Prostate gland (tissue), 2 donors: ENCODE results near the gene TRIM25. TPM values are rescaled to one million over a fixed set of nuclear protein-coding genes. Genes with fewer than 3 reads are reported as not detected.

Source experiments
- DNase-seq: peaks from one replicate; pipeline ENCODE4 v3.0.0-alpha.2; 2019; ENCODE audit warnings: low spot score
- H3K27ac ChIP-seq, 2 donors: fragments of 200-600 bp; sonication (generic); 2 replicates each; pipeline ENCODE4 v1.5.1; 2017 to 2019
- H3K27me3 ChIP-seq: fragments of 200-600 bp; sonication (generic); replicated peaks from 2 replicates; pipeline ENCODE4 v1.5.1; 2019; ENCODE audit not compliant: insufficient read depth
- H3K36me3 ChIP-seq, 2 donors: fragments of 200-600 bp; sonication (generic); 1 replicate in 1 of 2; 2 replicates in 1 of 2; pipeline versions ENCODE4 v1.5.1 to v1.8.1; 2017 to 2019
- H3K4me1 ChIP-seq: fragments of 200-600 bp; sonication (generic); replicated peaks from 2 replicates; pipeline ENCODE4 v1.5.1; 2019
- H3K4me3 ChIP-seq, 2 donors: fragments of 200-600 bp; sonication (generic); 2 replicates each; pipeline ENCODE4 v1.5.1; 2017 to 2019
- H3K9me3 ChIP-seq: fragments of 200-600 bp; sonication (generic); 2 replicates; pipeline ENCODE4 v1.5.1; 2017
- POLR2A ChIP-seq: fragments of 450-650 bp; IDR thresholded peaks from one replicate; pipeline ENCODE4 v1.6.1; 2016; ENCODE audit warnings: antibody characterized with exemption, mild to moderate bottlenecking
- POLR2AphosphoS5 ChIP-seq: sonication (generic); formaldehyde crosslinking; IDR thresholded peaks from one replicate; pipeline ENCODE4 v1.6.1; 2017; ENCODE audit warnings: antibody characterized with exemption
- WGBS: methylation state at CpG from one replicate; pipeline ENCODE4 v1.1.5; 2018; 5-methylcytosine and 5-hydroxymethylcytosine counted together
- intact Hi-C: fragments of 100-400 bp; cut with DNase I; formaldehyde crosslinking; loops from one replicate; pipeline ENCODE4 v1.14.2; 2022
- total RNA-seq, 2 donors: library from RNA; depleted of rRNA; stranded (reverse); fragments of >200 nt; gene quantifications; one replicate each; pipeline ENCODE4 v1.1.0, GENCODE V29; 2016
- TF ChIP-seq, protein P1 (sequence below), 4 experiments: fragments of 200-600 bp in 2 of 4; fragments of 450-650 bp in 2 of 4; sonication (generic) in 2 of 4; IDR thresholded peaks; 1 replicate in 3 of 4; 2 replicates in 1 of 4; pipeline ENCODE4 v1.5.1; 2016 to 2019; ENCODE audit warnings: antibody characterized with exemption in 4 of 4, mild to moderate bottlenecking in 2 of 4, moderate library complexity in 2 of 4

Gene TRIM25
- total RNA-seq, 2 donors from 2014 or later: 28.7 to 49.0 TPM

DNA sequence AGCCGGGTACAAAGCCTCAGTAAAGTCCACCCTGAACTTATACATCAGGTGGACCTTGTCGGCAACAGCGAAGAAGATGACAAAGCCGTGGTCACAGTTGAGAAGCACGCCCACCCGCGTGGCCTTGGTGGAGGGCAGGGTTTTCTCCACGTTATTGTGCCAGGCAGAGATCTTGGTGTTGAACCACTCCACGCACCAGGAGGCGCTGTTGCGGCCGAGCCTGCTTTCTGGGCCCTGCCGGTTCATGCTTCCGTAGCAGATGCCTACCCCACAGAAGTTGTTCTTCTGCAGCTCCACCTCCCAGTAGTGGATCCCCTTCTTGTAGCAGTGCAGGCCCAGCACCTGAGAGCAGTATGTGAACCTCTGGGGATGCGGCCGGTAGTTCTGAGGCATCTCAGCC lies 22.1 kb downstream of the TRIM25 start:
- no peaks in the 10 kb centered on the region for H3K4me1 ChIP-seq
- no peak for TF ChIP-seq POLR2AphosphoS5
- TF ChIP-seq, protein P1, sequence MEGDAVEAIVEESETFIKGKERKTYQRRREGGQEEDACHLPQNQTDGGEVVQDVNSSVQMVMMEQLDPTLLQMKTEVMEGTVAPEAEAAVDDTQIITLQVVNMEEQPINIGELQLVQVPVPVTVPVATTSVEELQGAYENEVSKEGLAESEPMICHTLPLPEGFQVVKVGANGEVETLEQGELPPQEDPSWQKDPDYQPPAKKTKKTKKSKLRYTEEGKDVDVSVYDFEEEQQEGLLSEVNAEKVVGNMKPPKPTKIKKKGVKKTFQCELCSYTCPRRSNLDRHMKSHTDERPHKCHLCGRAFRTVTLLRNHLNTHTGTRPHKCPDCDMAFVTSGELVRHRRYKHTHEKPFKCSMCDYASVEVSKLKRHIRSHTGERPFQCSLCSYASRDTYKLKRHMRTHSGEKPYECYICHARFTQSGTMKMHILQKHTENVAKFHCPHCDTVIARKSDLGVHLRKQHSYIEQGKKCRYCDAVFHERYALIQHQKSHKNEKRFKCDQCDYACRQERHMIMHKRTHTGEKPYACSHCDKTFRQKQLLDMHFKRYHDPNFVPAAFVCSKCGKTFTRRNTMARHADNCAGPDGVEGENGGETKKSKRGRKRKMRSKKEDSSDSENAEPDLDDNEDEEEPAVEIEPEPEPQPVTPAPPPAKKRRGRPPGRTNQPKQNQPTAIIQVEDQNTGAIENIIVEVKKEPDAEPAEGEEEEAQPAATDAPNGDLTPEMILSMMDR (IDR thresholded peaks at IDR 0.05): peak in 3 of 4 experiments; percentile 29 to 38 (median 35)
- no peak overlapping the region for H3K27ac ChIP-seq
- H3K27me3 ChIP-seq: no peaks in the 10 kb centered on the region
- peaks cover 0 to 2% of the 10 kb centered on the region in 2 donors for H3K36me3 ChIP-seq
- WGBS: 78% methylated on average over 16 of the region's 16 CpGs
- H3K9me3 ChIP-seq: no peaks in the 10 kb centered on the region
- no peak overlapping the region for H3K4me3 ChIP-seq
- intact Hi-C loops: no loop called here
- DNase-seq: no peak

DNA sequence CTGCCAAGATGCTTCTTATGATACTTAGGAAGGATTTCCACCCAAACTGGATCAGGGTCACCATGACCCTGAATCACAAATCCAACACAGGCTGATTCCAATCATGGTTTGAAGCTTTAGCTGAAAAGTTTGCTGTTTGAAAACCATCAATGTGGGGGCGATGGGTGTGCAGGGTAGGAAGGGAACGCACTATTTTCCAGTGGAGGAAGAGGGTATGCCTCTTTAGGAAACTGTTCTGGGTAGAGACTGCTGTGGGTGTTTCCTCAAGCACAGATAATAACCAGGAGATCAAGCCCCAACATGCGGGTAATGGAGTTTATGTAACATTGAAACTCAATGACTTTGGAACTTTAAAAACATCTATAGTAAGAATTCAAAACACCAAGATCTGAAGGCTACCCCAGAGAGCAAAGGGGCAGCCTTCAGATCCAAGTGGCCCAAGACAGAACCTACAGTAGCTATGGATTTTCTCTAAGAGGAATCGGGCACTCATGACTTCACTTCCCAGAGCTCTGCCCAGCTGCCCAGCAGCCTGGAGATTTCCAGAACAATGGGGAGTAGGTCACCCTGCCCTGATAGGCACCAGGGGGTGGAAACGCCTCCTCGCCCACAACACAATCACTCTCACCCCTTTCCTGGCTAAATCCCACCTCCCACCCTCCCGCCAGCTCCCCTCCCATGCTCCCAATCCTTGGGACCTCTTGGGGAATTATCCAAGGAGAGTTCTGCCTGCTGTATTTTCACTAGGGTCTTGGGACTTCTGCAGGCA lies 22.8 kb downstream of the TRIM25 start:
- no peak for DNase-seq
- no peak for TF ChIP-seq POLR2A
- 76% methylated on average over 7 of the region's 7 CpGs for WGBS
- H3K27me3 ChIP-seq: no peaks in the 10 kb centered on the region
- H3K4me1 ChIP-seq: no peaks in the 10 kb centered on the region
- intact Hi-C loops: no loop called here
- H3K4me3 ChIP-seq: no peak overlapping the region
- H3K9me3 ChIP-seq: no peaks in the 10 kb centered on the region
- H3K27ac ChIP-seq: no peak overlapping the region
- peaks cover 0 to 2% of the 10 kb centered on the region in 2 donors for H3K36me3 ChIP-seq

DNA sequence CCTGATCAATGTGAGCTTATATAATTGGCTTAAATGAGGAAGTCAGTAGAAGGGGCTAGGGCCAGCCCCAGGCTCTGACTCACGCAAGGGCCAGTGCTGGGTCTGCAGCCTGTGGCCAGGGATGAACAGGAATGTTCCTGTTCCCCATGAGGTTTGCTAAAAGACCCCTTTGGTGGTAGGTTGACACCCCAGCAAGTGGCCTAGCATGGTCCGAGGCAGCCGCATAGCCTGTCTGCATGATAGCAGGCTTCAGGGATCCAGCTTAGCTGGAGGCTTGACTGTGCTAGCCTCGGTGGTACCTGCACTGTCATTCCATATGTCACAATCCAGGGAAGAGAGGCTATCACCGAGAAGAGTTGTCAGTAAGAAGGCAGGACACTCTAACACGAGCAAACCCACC lies 23.5 kb downstream of the TRIM25 start:
- whole genome bisulfite sequencing: 93% methylated on average over 6 of the region's 6 CpGs
- Histone ChIP-seq H3K27ac (no peak overlapping the region), H3K27me3 (no peaks in the 10 kb centered on the region), H3K4me1 (no peaks in the 10 kb centered on the region), H3K9me3 (no peaks in the 10 kb centered on the region), H3K4me3 (no peak overlapping the region), H3K36me3 (peaks cover 0 to 2% of the 10 kb centered on the region in 2 donors)
- intact Hi-C loops: no loop called here
- no peak for DNase-seq
- TF ChIP-seq POLR2A (no peak), POLR2AphosphoS5 (no peak)
- TF ChIP-seq, protein P1 (IDR thresholded peaks at IDR 0.05): no peak

DNA sequence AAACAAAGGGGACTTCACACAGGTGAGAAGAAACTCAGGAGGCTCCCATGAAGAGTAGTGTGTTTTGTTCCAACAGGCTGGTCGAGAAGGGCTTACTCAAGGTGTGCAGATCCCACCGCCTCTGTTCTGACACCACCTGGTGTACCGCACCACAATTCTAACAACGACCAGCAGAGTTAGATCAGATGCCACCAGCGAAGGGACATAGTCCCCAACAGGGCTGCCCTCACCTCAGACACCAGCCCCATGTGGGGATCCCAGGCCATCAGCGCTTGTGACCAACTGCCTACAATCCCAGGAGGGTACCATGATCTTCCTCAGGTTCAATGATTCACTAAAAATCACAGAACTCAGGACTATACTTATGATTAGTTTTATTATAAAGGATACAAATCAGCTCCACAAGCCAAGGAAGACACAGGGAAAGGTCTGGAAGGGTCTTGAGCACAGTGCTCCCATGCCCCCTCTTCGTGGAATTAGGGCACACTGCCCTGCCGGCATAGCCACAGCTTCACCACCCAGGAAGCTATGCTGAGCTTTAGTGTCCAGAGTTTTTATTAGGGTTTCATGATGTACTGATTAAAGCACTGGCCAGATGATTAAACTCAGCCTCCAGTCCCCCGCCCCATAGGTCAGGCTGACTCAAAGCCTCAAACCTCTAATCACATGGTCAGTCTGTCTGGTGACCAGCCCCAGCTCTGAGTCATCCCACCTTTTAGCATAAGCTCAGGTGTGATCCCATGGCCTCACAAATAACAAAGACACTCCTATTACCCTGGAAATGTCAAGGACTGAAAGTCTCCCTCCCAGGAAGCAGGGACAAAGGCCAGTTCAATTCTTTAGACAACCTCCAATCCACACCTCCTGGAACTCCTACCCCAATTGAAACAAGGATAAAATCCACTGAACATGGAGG lies 26.0 kb downstream of the TRIM25 start:
- no peak for DNase-seq
- no peaks in the 10 kb centered on the region for H3K4me1 ChIP-seq
- intact Hi-C loops: no loop called here
- H3K9me3 ChIP-seq: no peaks in the 10 kb centered on the region
- H3K36me3 ChIP-seq: no peaks in the 10 kb centered on the region
- TF ChIP-seq, protein P1 (IDR thresholded peaks at IDR 0.05): no peak
- TF ChIP-seq POLR2A: no peak
- TF ChIP-seq POLR2AphosphoS5: no peak
- H3K27me3 ChIP-seq: no peaks in the 10 kb centered on the region
- no peak overlapping the region for H3K27ac ChIP-seq
- no peak overlapping the region for H3K4me3 ChIP-seq
- WGBS: 97% methylated on average over 9 of the region's 9 CpGs

DNA sequence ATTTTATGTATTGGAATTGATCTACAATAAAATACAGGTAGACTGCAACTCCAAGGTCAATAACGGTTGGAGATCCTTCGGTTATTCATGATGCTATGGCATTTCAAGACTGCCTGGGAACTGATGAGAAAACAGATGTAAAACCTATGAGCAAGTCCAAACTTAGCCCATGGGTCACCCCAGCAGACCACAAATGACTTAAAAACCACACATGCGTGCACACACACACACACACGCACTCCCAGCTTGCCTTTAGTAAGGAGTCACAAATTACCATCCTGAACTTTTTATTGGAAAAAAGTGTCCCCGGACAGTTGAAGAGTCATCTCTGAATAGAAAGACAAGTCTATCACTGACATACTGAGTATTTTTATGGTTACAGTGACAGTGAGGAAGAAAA lies 26.7 kb downstream of the TRIM25 start:
- Histone ChIP-seq H3K9me3 (no peaks in the 10 kb centered on the region), H3K36me3 (no peaks in the 10 kb centered on the region), H3K4me3 (no peak overlapping the region), H3K4me1 (no peaks in the 10 kb centered on the region), H3K27ac (no peak overlapping the region), H3K27me3 (no peaks in the 10 kb centered on the region)
- DNase-seq: no peak
- intact Hi-C loops: no loop called here
- TF ChIP-seq, protein P1 (IDR thresholded peaks at IDR 0.05): no peak
- TF ChIP-seq POLR2A: no peak
- TF ChIP-seq POLR2AphosphoS5: no peak
- 92% methylated on average over 5 of the region's 5 CpGs for WGBS
